A673 (cell line): ENCODE measurements around the gene SARDH. TPM values are rescaled to one million over a fixed set of nuclear protein-coding genes. Genes with fewer than 3 reads are reported as not detected.

Source experiments
- BruUV-seq: library from RNA; stranded (reverse); fragments of 400-500 nt; replicated peaks from 2 replicates; lab custom pipeline; 2021; lab: Mats Ljungman, UMichigan
- CTCF ChIA-PET: fragments of 300-600 bp; sonication (Branson Sonifier 250); formaldehyde crosslinking; loops from one replicate; lab custom pipeline; 2022; ENCODE audit warnings: antibody characterized with exemption; lab: Charles Lee
- POLR2A ChIA-PET: fragments of 300-600 bp; sonication (Branson Sonifier 250); formaldehyde crosslinking; loops from one replicate; lab custom pipeline; 2022; ENCODE audit warnings: antibody characterized with exemption; ENCODE audit not compliant: low non-redundant PET; lab: Charles Lee
- DNase-seq: peaks from one replicate; pipeline ENCODE4 v3.0.0-alpha.2; 2015; ENCODE audit warnings: low spot score
- H3K27ac ChIP-seq: fragments of 200-600 bp; sonication (generic); 2 replicates; pipeline ENCODE4 v1.5.1; 2016; ENCODE audit warnings: mixed run types, low read depth, mild to moderate bottlenecking, mixed read lengths, antibody characterized with exemption, low read length; ENCODE audit not compliant: poor library complexity, severe bottlenecking
- H3K27me3 ChIP-seq: fragments of 200-600 bp; sonication (generic); replicated peaks from 2 replicates; pipeline ENCODE4 v1.6.1; 2017; ENCODE audit warnings: mixed run types, low read depth, mild to moderate bottlenecking, mixed read lengths, antibody characterized with exemption, low read length; ENCODE audit not compliant: insufficient read depth, poor library complexity
- H3K36me3 ChIP-seq: fragments of 200-600 bp; sonication (generic); 2 replicates; pipeline ENCODE4 v1.6.1; 2016; ENCODE audit warnings: mixed run types, mild to moderate bottlenecking, mixed read lengths, antibody characterized with exemption, low read length; ENCODE audit not compliant: insufficient read depth, poor library complexity, severe bottlenecking
- H3K4me1 ChIP-seq: fragments of 200-600 bp; sonication (generic); 2 replicates; pipeline ENCODE4 v1.6.1; 2017; ENCODE audit warnings: mixed run types, mild to moderate bottlenecking, mixed read lengths, antibody characterized with exemption, low read length; ENCODE audit not compliant: insufficient read depth, poor library complexity, severe bottlenecking
- H3K4me3 ChIP-seq: fragments of 200-600 bp; sonication (generic); 2 replicates; pipeline ENCODE4 v1.5.1; 2016; ENCODE audit warnings: low read depth, mixed run types, mild to moderate bottlenecking, mixed read lengths, low read length; ENCODE audit not compliant: poor library complexity, severe bottlenecking
- H3K9me3 ChIP-seq: fragments of 200-600 bp; sonication (generic); 2 replicates; pipeline ENCODE4 v1.6.1; 2016; ENCODE audit warnings: mixed run types, low read depth, mild to moderate bottlenecking, mixed read lengths, antibody characterized with exemption, low read length; ENCODE audit not compliant: poor library complexity, severe bottlenecking
- CTCF ChIP-seq: fragments of 300-800, 200-600 bp; sonication (generic); conservative IDR thresholded peaks from 2 replicates; pipeline ENCODE4 v1.5.1; 2017; ENCODE audit warnings: low read depth, mild to moderate bottlenecking, antibody characterized with exemption, low read length, moderate library complexity, mixed read lengths
- EZH2 ChIP-seq: fragments of 200-600 bp; sonication (generic); IDR thresholded peaks from 2 replicates; pipeline ENCODE4 v1.6.1; 2017; ENCODE audit warnings: borderline replicate concordance, low read depth, mild to moderate bottlenecking, mixed read lengths, antibody characterized with exemption, low read length; ENCODE audit not compliant: poor library complexity, severe bottlenecking
- intact Hi-C: fragments of 100-400 bp; cut with micrococcal nuclease; formaldehyde crosslinking; loops from one replicate; pipeline ENCODE4 v1.10.0; 2022; ENCODE audit not compliant: unreplicated experiment
- total RNA-seq: library from RNA; stranded (reverse); gene quantifications from 2 replicates; pipeline ENCODE4 v1.2.3, GENCODE V29; 2021

The SARDH gene
- total RNA-seq, 1 experiment from 2014 or later, result 0.37 TPM

- CTCF ChIA-PET, result no interaction called here
Observed at GRCh38 chr9:133683586-133684120, 54.5 kb downstream of the SARDH start.

GRCh38 chr9:133682818-133683585, 55.1 kb downstream of the SARDH start:
- H3K4me3 ChIP-seq, result no peak overlapping the region
- no peak for DNase-seq
- TF ChIP-seq EZH2 (no peak), CTCF (no peak)

More at GRCh38 chr9:133683586-133684120, 54.5 kb downstream of the SARDH start:
- Histone ChIP-seq H3K9me3 (no peaks in the 10 kb centered on the region), H3K4me3 (no peak overlapping the region), H3K4me1 (no peaks in the 10 kb centered on the region), H3K27ac (no peak overlapping the region), H3K27me3 (no peaks in the 10 kb centered on the region), H3K36me3 (no peaks in the 10 kb centered on the region)
- POLR2A ChIA-PET, result no interaction called here
- DNase-seq, result no peak
- intact Hi-C loops, result no loop called here
- TF ChIP-seq CTCF (no peak), EZH2 (no peak)
- BruUV-seq, result no TSS peak

GRCh38 chr9:133681658-133682306, 56.4 kb downstream of the SARDH start:
- Histone ChIP-seq H3K4me1 (no peaks in the 10 kb centered on the region), H3K36me3 (no peaks in the 10 kb centered on the region), H3K27ac (no peak overlapping the region), H3K27me3 (no peaks in the 10 kb centered on the region), H3K9me3 (no peaks in the 10 kb centered on the region), H3K4me3 (no peak overlapping the region)
- DNase-seq, result no peak
- intact Hi-C loops, result no loop called here
- no TSS peak for BruUV-seq
- no peak for TF ChIP-seq CTCF
- no peak for TF ChIP-seq EZH2
- CTCF ChIA-PET, result no interaction called here
- POLR2A ChIA-PET, result no interaction called here

More at GRCh38 chr9:133682818-133683585, 55.1 kb downstream of the SARDH start:
- ChIA-PET CTCF (no interaction called here), POLR2A (no interaction called here)
- BruUV-seq, result no TSS peak
- intact Hi-C loops, result no loop called here
- no peak overlapping the region for H3K27ac ChIP-seq
- H3K9me3 ChIP-seq, result no peaks in the 10 kb centered on the region
- H3K4me1 ChIP-seq, result no peaks in the 10 kb centered on the region
- no peaks in the 10 kb centered on the region for H3K36me3 ChIP-seq
- H3K27me3 ChIP-seq, result no peaks in the 10 kb centered on the region
